B cell (primary cell): ENCODE data around the gene ACY1. TPM values are rescaled to one million over a fixed set of nuclear protein-coding genes. Genes with fewer than 3 reads are reported as not detected.

Experiments used
- ATAC-seq: fragments of 200-7000 bp; cut with Tn5 transposase; one replicate; pipeline ENCODE4 v1.10.0; 2021; ENCODE audit warnings: low read depth, mild to moderate bottlenecking, moderate number of reproducible peaks, moderate library complexity
- CTCF ChIA-PET: fragments of 350-600 bp; sonication (Branson Sonifier 250); formaldehyde crosslinking; loops from one replicate; lab custom pipeline; 2021; ENCODE audit warnings: antibody characterized with exemption, inconsistent platforms; lab: Charles Lee
- POLR2A ChIA-PET: fragments of 350-600 bp; sonication (Branson Sonifier 250); formaldehyde crosslinking; loops from one replicate; lab custom pipeline; 2021; ENCODE audit warnings: antibody characterized with exemption; lab: Charles Lee
- DNase-seq: peaks from one replicate; pipeline ENCODE4 v3.0.0; 2013
- H2AFZ ChIP-seq: 2 replicates; pipeline ENCODE4 v1.6.1; 2012; ENCODE audit warnings: mild to moderate bottlenecking, low read depth, low read length; ENCODE audit not compliant: insufficient read depth, poor library complexity, severe bottlenecking
- H3K27ac ChIP-seq, 2 donors: 1 replicate in 1 of 2; 2 replicates in 1 of 2; pipeline ENCODE4 v1.5.1; 2012 to 2013; ENCODE audit warnings: low read length in 2 of 2, mild to moderate bottlenecking in 2 of 2, moderate library complexity in 1 of 2
- H3K27me3 ChIP-seq, 4 experiments: fragments of 200-600 bp in 1 of 4; sonication (generic) in 1 of 4; replicated peaks in 1 of 4; 1 replicate in 2 of 4; 2 replicates in 2 of 4; pipeline versions ENCODE4 v1.6.1 to v1.7.0; 2013 to 2016; ENCODE audit warnings: low read length in 3 of 4, mild to moderate bottlenecking in 2 of 4, mixed read lengths in 1 of 4, moderate library complexity in 1 of 4; ENCODE audit not compliant: insufficient read depth in 4 of 4, control insufficient read depth in 3 of 4; ENCODE audit errors: control extremely low read depth in 1 of 4
- H3K36me3 ChIP-seq, 2 experiments: replicated peaks in 1 of 2; 1 replicate in 1 of 2; 2 replicates in 1 of 2; pipeline versions ENCODE4 v1.6.1 to v1.7.1; 2013; ENCODE audit warnings: low read length in 1 of 2; ENCODE audit not compliant: insufficient read depth in 2 of 2, control insufficient read depth in 1 of 2; ENCODE audit errors: control extremely low read depth in 1 of 2, extremely low read depth in 1 of 2
- H3K4me1 ChIP-seq, 2 donors: fragments of 200-600 bp in 1 of 2; sonication (generic) in 1 of 2; 1 replicate in 1 of 2; 2 replicates in 1 of 2; pipeline versions ENCODE4 v1.5.1 to v1.6.1; 2013 to 2017; ENCODE audit warnings: low read length in 2 of 2; ENCODE audit not compliant: control insufficient read depth in 2 of 2, insufficient read depth in 2 of 2
- H3K4me2 ChIP-seq: replicated peaks from 2 replicates; pipeline ENCODE3; 2012; ENCODE audit warnings: mild to moderate bottlenecking, low read depth, low read length; ENCODE audit not compliant: poor library complexity, severe bottlenecking
- H3K4me3 ChIP-seq, 5 experiments: fragments of 200-600 bp in 1 of 5; sonication (generic) in 1 of 5; 1 replicate in 3 of 5; 2 replicates in 2 of 5; pipeline versions ENCODE4 v1.5.1 to v1.7.0; 2011 to 2016; ENCODE audit warnings: low read length in 4 of 5, mild to moderate bottlenecking in 4 of 5, low read depth in 2 of 5, control low read depth in 1 of 5, moderate library complexity in 1 of 5; ENCODE audit not compliant: insufficient read depth in 1 of 5; ENCODE audit errors: control extremely low read depth in 1 of 5, extremely low read depth in 1 of 5
- H3K79me2 ChIP-seq: fragments of 200-600 bp; sonication (generic); one replicate; pipeline ENCODE4 v1.6.0; 2016; ENCODE audit warnings: low read length; ENCODE audit not compliant: control insufficient read depth, insufficient read depth
- H3K9ac ChIP-seq: fragments of 200-600 bp; sonication (generic); 2 replicates; pipeline ENCODE4 v1.6.1; 2017; ENCODE audit warnings: mild to moderate bottlenecking, low read length, moderate library complexity
- H3K9me3 ChIP-seq, 3 donors: one replicate each; pipeline versions ENCODE4 v1.6.1 to v1.7.1; 2013; ENCODE audit warnings: low read length in 2 of 3; ENCODE audit not compliant: control insufficient read depth in 2 of 3, insufficient read depth in 1 of 3; ENCODE audit errors: control extremely low read depth in 1 of 3
- H4K20me1 ChIP-seq: 2 replicates; pipeline ENCODE4 v1.6.0; 2012; ENCODE audit warnings: mild to moderate bottlenecking, low read length; ENCODE audit not compliant: insufficient read depth, control insufficient read depth, poor library complexity, severe bottlenecking
- H3K27ac Mint-ChIP-seq: one replicate; pipeline ENCODE4 v1.8.0; 2021; ENCODE audit warnings: mixed read lengths
- H3K27me3 Mint-ChIP-seq: one replicate; pipeline ENCODE4 v1.8.0; 2021; ENCODE audit warnings: mixed read lengths
- H3K4me1 Mint-ChIP-seq: one replicate; pipeline ENCODE4 v1.8.0; 2021; ENCODE audit warnings: mixed read lengths
- H3K4me3 Mint-ChIP-seq: one replicate; pipeline ENCODE4 v1.8.0; 2021; ENCODE audit warnings: mixed read lengths
- H3K9me3 Mint-ChIP-seq: one replicate; pipeline ENCODE4 v1.8.0; 2022; ENCODE audit warnings: mixed read lengths; ENCODE audit not compliant: insufficient read depth
- CTCF ChIP-seq: fragments of 200-600 bp; IDR thresholded peaks from one replicate; pipeline ENCODE4 v1.8.0; 2022; ENCODE audit warnings: antibody characterized with exemption, mild to moderate bottlenecking
- EZH2 ChIP-seq: IDR thresholded peaks from 2 replicates; pipeline ENCODE4 v1.6.1; 2012; ENCODE audit warnings: borderline replicate concordance, low read depth, mild to moderate bottlenecking, moderate library complexity, low read length; ENCODE audit not compliant: insufficient read depth, poor library complexity, severe bottlenecking
- WGBS: methylation state at CpG from one replicate; pipeline ENCODE4 v1.1.5; 2013; ENCODE audit warnings: missing lambda C conversion rate; ENCODE audit not compliant: insufficient coverage; 5-methylcytosine and 5-hydroxymethylcytosine counted together
- intact Hi-C: fragments of 100-400 bp; cut with micrococcal nuclease; formaldehyde crosslinking; loops from one replicate; pipeline ENCODE4 v1.10.0; 2022
- polyA plus RNA-seq: library from polyadenylated mRNA; depleted of rRNA; stranded (reverse); fragments of >200 nt; gene quantifications from 2 replicates; pipeline ENCODE4 v1.2.3, GENCODE V29; 2012
- total RNA-seq, 2 donors: library from RNA; stranded (reverse); fragments of 120-200 nt in 1 of 2; gene quantifications; 1 replicate in 1 of 2; 2 replicates in 1 of 2; pipeline versions ENCODE4 v1.2.3 to v1.2.4, GENCODE V29; 2013 to 2022

The ACY1 gene
- total and polyA plus RNA-seq, 2 donors (not counting 1 experiment from before 2014, with no cell fraction given), result 14.6 to 26.2 TPM

- peaks cover 0 to 6% (median 0%) of the 10 kb centered on the region in 3 donors for H3K9me3 ChIP-seq
- no peaks in the 10 kb centered on the region for H3K36me3 ChIP-seq
- Mint-ChIP-seq H3K27ac (no peak overlapping the region), H3K4me3 (no peak overlapping the region), H3K27me3 (peaks cover 14% of the 10 kb centered on the region), H3K4me1 (peaks cover 5% of the 10 kb centered on the region), H3K9me3 (no peaks in the 10 kb centered on the region)
- H3K27ac ChIP-seq, result no peak overlapping the region
- DNase-seq (no peak), ATAC-seq (no peak)
- no peak overlapping the region for H2AFZ ChIP-seq
- H3K4me2 ChIP-seq, result no peak overlapping the region
- H3K79me2 ChIP-seq, result no peaks in the 10 kb centered on the region
- 95% methylated on average over 12 of the region's 15 CpGs for WGBS
- H3K4me1 ChIP-seq, result peaks cover 7 to 10% of the 10 kb centered on the region in 2 donors
- H3K4me3 ChIP-seq, result no peak overlapping the region
- intact Hi-C loops, result no loop called here
- TF ChIP-seq CTCF (no peak), EZH2 (no peak)
- no peak overlapping the region for H3K9ac ChIP-seq
- peaks cover 0 to 27% (median 15%) of the 10 kb centered on the region in 4 experiments for H3K27me3 ChIP-seq
- ChIA-PET CTCF (interaction anchor here (1.3 kb wide), 1 partner anchor 16 kb away, joined by 4 read pairs; the partner anchor contains the start of gene ABHD14B), POLR2A (interaction anchor here (0.8 kb wide), 1 partner anchor 16 kb away, joined by 7 read pairs; the partner anchor contains the start of gene ABHD14B)
- no peaks in the 10 kb centered on the region for H4K20me1 ChIP-seq
Observed at GRCh38 chr3:51957520-51958205, 25.7 kb upstream of the ACY1 start.
